Hematopoietic multipotent progenitor cell treated with erythropoietin and hydrocortisone succinate and interleukin-3 and kit ligand, for 6 days (in vitro differentiated cells): ENCODE data around the gene AJAP1.
"Not testable (repeated sequence)": the region's sequence is repeated elsewhere in the genome, so short reads cannot be mapped to it uniquely, and the experiment has no call there.

Experiments
- DNase-seq: peaks from one replicate; pipeline ENCODE4 v3.0.0-alpha.2; 2015

Gene AJAP1

GRCh38 chr1:4658643-4659628 lies 4.5 kb downstream of the AJAP1 start:
- DNase-seq, result no peak

GRCh38 chr1:4660917-4661594 lies 6.6 kb downstream of the AJAP1 start:
- peak; percentile 39 for DNase-seq

GRCh38 chr1:4661595-4661917 lies 7.1 kb downstream of the AJAP1 start:
- no peak for DNase-seq

DNA sequence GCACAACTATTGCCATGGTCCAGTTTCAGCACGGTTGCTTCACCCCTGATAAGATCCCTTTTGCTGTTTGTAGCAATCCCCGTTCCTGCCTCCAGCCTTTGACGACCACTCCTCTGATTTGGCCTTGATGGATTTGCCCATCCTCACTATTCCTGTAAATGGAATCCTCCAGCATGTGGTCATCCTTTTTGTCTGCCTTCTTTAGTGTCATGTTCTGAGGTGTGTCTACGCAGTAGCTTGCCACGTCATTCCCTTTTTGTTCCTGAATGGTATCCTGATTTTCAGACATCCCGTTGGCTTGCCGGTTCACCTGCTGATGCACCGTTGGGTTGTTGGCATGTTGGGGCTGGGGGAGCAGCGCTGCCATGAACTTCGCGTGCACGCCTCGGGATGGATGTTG lies 7.8 kb downstream of the AJAP1 start:
- no peak for DNase-seq

- DNase-seq, result no peak
These were observed 8.3 kb downstream of the AJAP1 start for GRCh38 chr1:4662723-4663122.

GRCh38 chr1:4664095-4664494 lies 9.7 kb downstream of the AJAP1 start:
- no peak for DNase-seq

DNA sequence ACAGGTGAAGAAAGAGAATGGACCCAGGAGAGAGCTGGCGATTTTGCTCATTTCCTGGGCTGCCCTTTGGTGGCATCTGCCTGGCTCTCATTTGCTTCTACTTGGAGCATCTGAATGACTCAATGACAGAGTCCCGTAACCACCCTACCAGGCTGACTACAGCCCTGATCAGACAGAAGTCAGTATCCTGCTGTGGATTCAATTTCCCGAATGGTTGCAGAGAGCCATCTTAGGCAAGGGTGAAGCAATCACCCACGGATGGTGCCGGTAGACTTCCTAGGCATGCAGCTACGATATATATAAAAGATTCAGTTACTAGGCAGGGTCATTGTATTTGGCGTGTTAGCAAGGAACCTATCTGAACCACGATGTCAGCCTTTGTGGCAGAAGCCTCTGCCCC lies 10.2 kb downstream of the AJAP1 start:
- no peak for DNase-seq

GRCh38 chr1:4665456-4665855 lies 11.0 kb downstream of the AJAP1 start:
- no peak for DNase-seq

DNA sequence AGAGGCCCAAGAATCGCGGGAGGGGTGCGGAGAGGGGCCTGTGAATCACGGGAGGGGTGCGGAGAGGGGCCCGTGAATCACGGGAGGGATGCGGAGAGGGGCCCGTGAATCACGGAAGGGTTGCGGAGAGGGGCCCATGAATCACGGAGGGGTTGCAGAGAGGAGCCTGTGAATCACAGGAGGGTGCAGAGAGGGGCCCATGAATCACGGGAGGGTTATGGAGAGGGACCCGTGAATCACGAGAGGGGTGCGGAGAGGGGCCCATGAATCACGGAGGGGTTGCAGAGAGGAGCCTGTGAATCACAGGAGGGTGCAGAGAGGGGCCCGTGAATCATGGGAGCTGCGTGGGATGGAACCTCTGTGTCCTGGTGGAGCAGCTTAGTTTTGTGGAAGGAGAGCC lies 12.3 kb downstream of the AJAP1 start:
- DNase-seq, result not testable (repeated sequence)

DNA sequence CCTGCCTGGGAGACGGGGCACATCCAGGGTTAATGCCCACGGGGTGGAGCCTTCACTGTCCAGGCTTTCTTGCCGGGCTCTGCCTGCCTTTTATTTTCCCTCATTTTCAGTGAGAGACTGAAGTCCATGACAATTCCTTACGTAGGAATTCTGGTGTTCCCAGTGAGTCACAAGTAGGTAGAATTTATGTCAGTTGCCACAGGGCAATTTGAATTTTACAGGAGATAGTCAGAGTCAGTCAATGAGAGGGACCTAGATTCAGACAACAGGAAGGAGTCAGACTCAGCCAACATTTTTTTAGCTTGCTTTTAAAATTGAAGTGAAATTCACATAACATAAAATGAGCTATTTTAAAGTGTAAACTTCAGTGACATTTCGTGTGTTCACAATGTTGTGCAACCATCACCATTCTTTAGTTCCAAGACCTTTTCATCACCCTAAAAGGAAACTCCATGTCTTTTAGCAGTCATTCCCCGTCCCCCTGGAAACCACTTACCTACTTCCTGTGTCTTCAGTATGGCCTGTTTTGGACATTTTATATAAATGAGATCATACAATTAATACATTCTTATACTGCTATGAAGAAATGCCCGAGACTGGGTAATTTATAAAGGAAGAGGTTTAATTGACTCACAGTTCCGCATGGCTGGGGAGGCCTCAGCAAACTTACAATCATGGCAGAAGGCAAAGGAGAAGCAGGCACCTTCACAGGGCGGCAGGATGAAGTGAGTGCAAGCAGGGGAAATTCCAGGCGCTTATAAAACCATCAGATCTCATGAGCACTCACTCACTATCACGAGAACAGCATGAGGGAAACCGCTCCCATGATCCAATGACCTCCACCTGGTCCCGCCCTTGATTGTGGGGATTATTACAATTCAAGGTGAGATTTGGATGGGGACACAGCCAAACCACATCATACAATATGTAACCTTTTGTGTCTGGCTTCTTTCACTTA lies 14.6 kb downstream of the AJAP1 start:
- no peak for DNase-seq

GRCh38 chr1:4670265-4670664 lies 15.9 kb downstream of the AJAP1 start:
- no peak for DNase-seq

DNA sequence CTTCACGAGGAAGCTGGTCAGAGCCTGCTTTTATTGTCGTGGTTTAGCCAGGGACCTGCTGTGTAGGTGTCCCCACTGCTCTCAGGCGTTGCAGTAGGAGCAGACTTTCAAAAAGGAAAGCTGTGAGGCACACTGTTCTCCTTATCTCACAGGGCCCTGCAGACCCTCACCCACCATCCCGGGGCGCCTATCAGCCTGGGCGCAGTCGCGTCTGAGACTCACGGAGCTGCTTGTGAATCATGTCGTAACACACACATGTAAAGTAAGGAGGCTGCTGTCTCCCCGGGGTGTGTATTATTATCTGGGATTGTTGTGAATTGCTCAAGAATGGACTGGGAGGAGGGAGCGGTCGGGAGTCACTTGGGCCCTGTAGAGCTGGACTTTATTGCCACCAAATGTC lies 17.4 kb downstream of the AJAP1 start:
- no peak for DNase-seq

GRCh38 chr1:4673494-4673893 lies 19.1 kb downstream of the AJAP1 start:
- DNase-seq, result no peak

DNA sequence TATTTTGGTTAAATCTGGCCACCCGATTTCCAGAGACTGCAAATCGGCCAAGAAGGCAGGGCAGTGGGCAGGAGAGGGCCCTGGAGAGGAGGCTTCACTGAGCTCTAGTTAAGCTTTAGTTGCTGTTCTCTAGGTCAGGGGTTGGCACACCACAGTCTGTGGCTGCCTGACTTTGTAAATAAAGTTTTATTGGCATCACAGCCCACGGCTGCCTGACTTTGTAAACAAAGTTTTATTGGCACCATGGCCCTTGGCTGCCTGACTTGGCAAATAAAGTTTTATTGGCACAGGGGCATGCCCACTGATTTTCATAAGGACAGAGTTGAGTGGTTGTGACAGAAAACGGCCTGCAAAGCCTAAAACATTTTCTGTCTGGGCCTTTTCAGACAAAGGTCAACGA lies 19.7 kb downstream of the AJAP1 start:
- DNase-seq, result no peak

- no peak for DNase-seq
These were observed 20.3 kb downstream of the AJAP1 start for GRCh38 chr1:4674676-4675075.

- DNase-seq, result no peak
These were observed 21.2 kb downstream of the AJAP1 start for GRCh38 chr1:4675454-4676186.

- no peak for DNase-seq
These were observed 21.8 kb downstream of the AJAP1 start for GRCh38 chr1:4676253-4676652.

DNA sequence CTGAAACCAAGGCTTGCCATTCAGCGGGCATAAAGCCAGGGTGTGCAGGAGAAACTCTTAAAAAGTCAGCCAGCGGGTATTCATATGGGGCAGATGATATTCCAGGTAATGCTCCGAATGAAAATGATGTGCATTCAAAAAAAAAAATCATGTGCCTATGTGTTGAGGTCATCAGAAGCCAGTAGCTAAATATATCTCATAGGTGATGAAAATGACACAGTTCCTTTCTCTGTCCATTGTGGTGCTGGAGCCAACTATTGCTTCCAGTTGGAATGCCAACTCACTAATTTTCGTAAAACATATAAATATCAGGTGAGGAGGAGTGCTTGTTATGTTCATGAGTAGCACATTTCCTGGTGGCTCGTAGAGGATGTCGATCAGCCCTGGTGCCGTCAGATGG lies 23.2 kb downstream of the AJAP1 start:
- no peak for DNase-seq

- DNase-seq, result no peak
These were observed 23.8 kb downstream of the AJAP1 start for GRCh38 chr1:4678066-4678717.

- DNase-seq, result no peak
These were observed 26.6 kb downstream of the AJAP1 start for GRCh38 chr1:4681026-4681425.

GRCh38 chr1:4682607-4683220 lies 28.3 kb downstream of the AJAP1 start:
- DNase-seq, result no peak
